Measurements from ENCODE around the gene CHMP2A. TPM values are rescaled to one million over a fixed set of nuclear protein-coding genes. Genes with fewer than 3 reads are reported as not detected.

Gene CHMP2A
- total RNA-seq, 4 donors from 2014 or later: 90.0 to 146 (median 128) TPM

DNA sequence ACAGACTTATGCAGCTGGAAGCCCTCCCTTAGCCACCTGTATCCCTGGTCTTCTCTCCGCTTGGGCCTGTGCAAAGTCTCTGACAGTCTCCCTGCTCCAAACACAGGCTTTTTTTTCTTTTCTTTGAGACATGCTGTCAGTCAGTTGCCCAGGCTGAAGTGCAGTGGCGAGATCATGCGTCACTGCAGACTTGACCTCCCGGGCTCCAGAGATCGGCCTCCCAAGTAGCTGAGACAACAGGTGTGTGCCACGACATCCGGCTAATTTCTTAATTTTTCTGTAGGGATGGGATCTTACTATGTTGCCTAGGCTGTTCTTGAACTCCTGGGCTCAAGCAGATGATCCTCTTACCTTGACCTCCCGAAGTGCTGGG lies 16.7 kb upstream of the CHMP2A start:
- H3K27me3 ChIP-seq: no peaks in the 10 kb centered on the region
- H3K4me1 ChIP-seq: peaks cover 0 to 33% (median 16%) of the 10 kb centered on the region in 4 donors
- 92 to 97% methylated on average over 8 of the region's 8 CpGs for WGBS, 2 donors
- peaks cover 0 to 46% (median 0%) of the 10 kb centered on the region in 3 donors for H3K36me3 ChIP-seq
- TF ChIP-seq EP300 (IDR thresholded peaks at IDR 0.05): no peak
- no peak for TF ChIP-seq POLR2A (IDR thresholded peaks at IDR 0.05)
- TF ChIP-seq CTCF (IDR thresholded peaks at IDR 0.05): no peak
- no peaks in the 10 kb centered on the region for H3K9me3 ChIP-seq
- peak overlapping the region in 1 of 4 donors; percentile 99 for H3K27ac ChIP-seq
- no peak overlapping the region for H3K4me3 ChIP-seq
- peak in 1 of 2 donors; percentile 8 for DNase-seq (ENCODE audit: low spot score in 2 of 2)

DNA sequence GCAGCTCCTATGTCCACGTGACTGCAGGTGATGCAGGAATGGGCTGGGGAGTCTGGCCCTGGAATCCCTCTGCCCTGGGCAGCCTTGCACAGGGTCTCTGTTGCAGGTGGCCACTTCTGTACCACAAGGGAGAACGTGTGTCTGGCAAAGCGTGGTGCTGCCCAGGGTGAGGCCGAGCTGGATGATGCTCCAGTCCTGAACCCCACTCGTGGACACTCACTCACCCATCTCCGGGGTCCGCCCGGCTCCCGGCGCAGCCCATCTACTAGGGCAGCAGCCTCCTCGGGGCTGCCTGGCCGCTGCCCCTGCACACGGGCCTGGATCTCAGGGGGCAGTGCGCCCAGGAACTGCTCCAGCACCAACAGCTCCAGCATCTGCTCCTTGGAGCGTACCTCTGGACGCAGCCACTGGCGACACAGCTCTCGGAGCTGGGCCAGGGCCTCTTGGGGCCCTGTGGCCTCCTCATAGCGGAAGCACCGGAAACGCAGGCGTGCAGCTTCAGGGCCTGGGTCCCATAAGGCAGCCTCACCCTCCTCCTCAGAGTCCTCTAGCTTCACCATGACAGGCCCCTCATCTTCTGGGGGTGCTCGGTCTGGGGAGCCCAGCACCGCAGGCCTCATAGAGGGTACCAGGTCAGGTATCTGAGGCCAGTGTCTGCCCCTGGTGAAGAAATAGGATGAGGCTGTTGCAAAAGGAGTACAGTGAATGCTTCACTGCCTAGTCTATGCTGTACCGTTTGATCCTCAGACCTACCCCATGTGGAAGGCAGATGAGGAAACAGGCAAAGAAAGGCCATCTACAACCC lies 16.1 kb upstream of the CHMP2A start:
- DNase-seq (ENCODE audit: low spot score in 2 of 2): peak in 1 of 2 donors; percentile 12
- 92 to 95% methylated on average over 18 of the region's 25 CpGs for WGBS, 2 donors

GRCh38 chr19:58569943-58570670 lies 15.2 kb upstream of the CHMP2A start:
- peak in 1 of 2 donors; percentile 8 for DNase-seq (ENCODE audit: low spot score in 2 of 2)

More for the DNA sequence above, 16.1 kb upstream of the CHMP2A start:
- H3K4me3 ChIP-seq: no peak overlapping the region
- no peaks in the 10 kb centered on the region for H3K9me3 ChIP-seq
- TF ChIP-seq POLR2A (IDR thresholded peaks at IDR 0.05) (no peak), EP300 (IDR thresholded peaks at IDR 0.05) (no peak), CTCF (IDR thresholded peaks at IDR 0.05) (no peak)
- no peak overlapping the region for H3K27ac ChIP-seq
- peaks cover 0 to 52% (median 0%) of the 10 kb centered on the region in 3 donors for H3K36me3 ChIP-seq
- peaks cover 0 to 27% (median 15%) of the 10 kb centered on the region in 4 donors for H3K4me1 ChIP-seq
- no peaks in the 10 kb centered on the region for H3K27me3 ChIP-seq

GRCh38 chr19:58569191-58569942 lies 14.5 kb upstream of the CHMP2A start:
- TF ChIP-seq EP300 (IDR thresholded peaks at IDR 0.05): no peak
- TF ChIP-seq POLR2A (IDR thresholded peaks at IDR 0.05): no peak
- no peak for TF ChIP-seq CTCF (IDR thresholded peaks at IDR 0.05)
- Histone ChIP-seq H3K9me3 (no peaks in the 10 kb centered on the region), H3K27ac (no peak overlapping the region), H3K4me3 (no peak overlapping the region), H3K27me3 (no peaks in the 10 kb centered on the region), H3K4me1 (peaks cover 0 to 21% (median 12%) of the 10 kb centered on the region in 4 donors), H3K36me3 (peaks cover 0 to 60% (median 0%) of the 10 kb centered on the region in 3 donors)
- WGBS, 2 donors: 84 to 98% methylated on average over 5 to 6 of the region's 6 CpGs
- DNase-seq (ENCODE audit: low spot score in 2 of 2): peak in 1 of 2 donors; percentile 6

More at GRCh38 chr19:58569943-58570670, 15.2 kb upstream of the CHMP2A start:
- peaks cover 0 to 60% (median 0%) of the 10 kb centered on the region in 3 donors for H3K36me3 ChIP-seq
- H3K27me3 ChIP-seq: no peaks in the 10 kb centered on the region
- no peak overlapping the region for H3K27ac ChIP-seq
- WGBS, 2 donors: 82 to 84% methylated on average over 8 of the region's 8 CpGs
- no peaks in the 10 kb centered on the region for H3K9me3 ChIP-seq
- no peak overlapping the region for H3K4me3 ChIP-seq
- H3K4me1 ChIP-seq: peaks cover 0 to 24% (median 15%) of the 10 kb centered on the region in 4 donors
- TF ChIP-seq POLR2A (IDR thresholded peaks at IDR 0.05): no peak
- TF ChIP-seq CTCF (IDR thresholded peaks at IDR 0.05): no peak
- no peak for TF ChIP-seq EP300 (IDR thresholded peaks at IDR 0.05)
